SK-N-DZ (cell line): ENCODE data around the gene ZNF286A. TPM values are rescaled to one million over a fixed set of nuclear protein-coding genes. Genes with fewer than 3 reads are reported as not detected.
"Not testable (repeated sequence)": the region's sequence is repeated elsewhere in the genome, so short reads cannot be mapped to it uniquely, and the experiment has no call there.

Experiments
- DNase-seq: peaks from one replicate; pipeline ENCODE4 v3.0.0-alpha.2; 2015; ENCODE audit warnings: low spot score
- polyA plus RNA-seq, 2 experiments: library from polyadenylated mRNA; depleted of rRNA; stranded (reverse); fragments of >200 nt; gene quantifications; 2 replicates each; pipeline ENCODE4 v1.2.3, GENCODE V29; 2014

ZNF286A gene
- 103 and 110 TPM in 2 replicates for polyA plus RNA-seq (2014; cell fraction: cytosol; rRNA removed)
- 70.0 and 80.3 TPM in 2 replicates for polyA plus RNA-seq (2014; cell fraction: nucleus; rRNA removed)

- DNase-seq: peak; percentile 100
These were observed at the start of gene ZNF286A for GRCh38 chr17:15699413-15699924. ZNF286A (plus strand) TSS chr17:15699752; CDS start chr17:15700330, 578 bp downstream.

- DNase-seq: no peak
These were observed 49.6 kb upstream of the ZNF286A start for GRCh38 chr17:15649861-15650421.

- peak; percentile 35 for DNase-seq
These were observed 48.6 kb upstream of the ZNF286A start for GRCh38 chr17:15650741-15651582.

DNA sequence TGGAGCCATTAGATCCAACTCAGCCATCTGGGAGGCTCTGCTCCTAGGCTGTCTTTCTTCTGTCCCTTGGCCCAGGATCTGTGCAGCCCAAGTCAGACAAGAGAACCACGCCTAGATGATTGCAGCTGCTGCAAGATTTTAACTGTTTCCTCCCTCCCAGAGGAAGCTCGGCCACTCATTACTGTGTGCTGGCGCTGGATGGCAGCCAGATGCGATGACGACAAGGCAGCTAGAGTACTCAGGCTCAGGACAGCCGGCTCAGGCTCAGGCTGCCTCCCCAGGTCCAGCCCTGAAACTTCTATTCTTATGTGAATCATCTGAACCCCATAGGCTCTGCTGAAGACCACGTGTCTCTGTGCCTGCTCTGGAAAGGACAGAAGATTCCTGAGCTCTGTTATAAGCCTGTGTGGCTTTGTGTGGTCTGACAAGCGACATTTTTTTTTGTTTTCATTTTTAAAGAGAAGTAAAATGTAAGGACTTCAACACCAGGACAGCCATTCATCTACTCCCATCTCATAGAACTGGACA is 47.9 kb upstream of the ZNF286A start:
- DNase-seq: peak; percentile 91

DNA sequence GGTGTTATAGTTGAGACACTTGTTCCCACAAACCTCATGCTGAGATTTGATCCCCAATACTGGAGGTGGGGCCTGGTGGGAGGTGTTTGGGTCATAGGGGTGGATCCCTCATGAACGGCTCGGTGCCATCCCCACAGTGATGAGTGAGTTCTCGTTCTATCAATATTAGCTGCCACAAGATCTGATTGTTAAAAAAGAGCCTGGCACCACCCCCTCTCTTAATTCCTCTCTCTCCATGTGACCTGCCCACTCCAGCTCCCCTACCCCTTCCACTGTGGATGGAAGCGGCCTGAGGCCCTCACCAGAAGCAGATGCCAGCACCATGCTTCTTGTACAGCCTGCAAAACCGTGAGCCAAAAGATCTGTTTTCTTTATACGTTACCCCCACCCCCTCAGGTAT is 46.6 kb upstream of the ZNF286A start:
- DNase-seq: no peak

DNA sequence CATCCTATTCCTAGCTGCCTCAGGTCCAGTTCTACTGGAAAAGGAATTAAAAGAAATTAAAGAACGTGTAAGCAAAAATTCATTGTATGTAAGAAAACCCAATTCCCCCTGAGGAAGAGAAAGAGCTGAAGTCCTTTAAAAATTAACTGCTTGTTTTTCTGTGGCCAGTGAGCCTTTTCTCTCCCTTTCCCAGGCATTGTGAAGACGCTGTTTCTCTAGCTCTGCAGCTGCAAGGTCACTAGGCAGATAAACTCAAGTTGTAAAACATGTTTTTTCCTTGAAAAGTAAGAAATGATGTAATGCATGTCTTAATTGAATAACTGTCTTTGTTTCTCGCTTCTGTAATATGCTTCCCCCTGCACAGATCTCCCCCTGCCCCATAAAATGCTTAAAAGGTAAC is 45.2 kb upstream of the ZNF286A start:
- not testable (repeated sequence) for DNase-seq

GRCh38 chr17:15654886-15655561 is 44.5 kb upstream of the ZNF286A start:
- DNase-seq: no peak

GRCh38 chr17:15657868-15658267 is 41.7 kb upstream of the ZNF286A start:
- DNase-seq: no peak

DNA sequence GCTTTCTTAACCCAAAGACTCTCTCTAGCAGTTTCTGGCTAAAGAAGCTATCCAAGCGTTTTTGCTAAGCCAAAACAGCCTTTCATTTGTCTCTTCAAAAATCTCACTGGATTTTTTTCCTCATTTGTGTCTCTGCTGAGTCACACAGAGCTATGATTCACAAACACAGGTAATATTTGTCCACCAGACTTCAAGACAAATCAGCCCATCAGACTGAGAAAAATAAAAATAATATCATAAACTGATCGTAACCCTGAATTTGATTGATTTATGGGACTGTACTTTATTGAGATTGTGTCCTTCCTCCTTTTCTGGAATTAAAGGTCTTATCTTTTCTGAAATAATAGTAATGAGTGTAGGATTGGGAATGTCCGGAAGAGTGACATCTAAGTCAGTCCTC is 41.3 kb upstream of the ZNF286A start:
- no peak for DNase-seq

DNA sequence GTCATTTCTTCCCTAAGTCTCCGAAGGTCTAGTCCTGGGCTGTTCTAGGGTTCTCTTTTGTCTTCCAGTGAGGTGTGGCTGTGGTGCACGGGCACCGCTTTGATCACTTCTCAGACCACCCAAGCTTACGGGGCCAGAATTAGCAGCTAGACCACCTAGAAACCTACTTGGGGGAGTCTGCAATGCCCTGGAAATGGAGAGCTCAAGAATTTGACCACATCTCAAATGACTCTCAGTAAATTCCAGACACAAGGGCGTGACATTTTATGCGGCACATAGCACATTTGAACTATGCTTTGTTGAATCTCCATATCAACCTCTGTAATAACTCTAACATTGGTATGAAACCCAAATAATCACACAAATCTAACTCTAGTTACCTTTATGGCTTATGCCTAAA is 40.3 kb upstream of the ZNF286A start:
- no peak for DNase-seq

GRCh38 chr17:15659663-15660062 is 39.9 kb upstream of the ZNF286A start:
- DNase-seq: no peak

- DNase-seq: no peak
These were observed 39.5 kb upstream of the ZNF286A start for GRCh38 chr17:15660077-15660476.

DNA sequence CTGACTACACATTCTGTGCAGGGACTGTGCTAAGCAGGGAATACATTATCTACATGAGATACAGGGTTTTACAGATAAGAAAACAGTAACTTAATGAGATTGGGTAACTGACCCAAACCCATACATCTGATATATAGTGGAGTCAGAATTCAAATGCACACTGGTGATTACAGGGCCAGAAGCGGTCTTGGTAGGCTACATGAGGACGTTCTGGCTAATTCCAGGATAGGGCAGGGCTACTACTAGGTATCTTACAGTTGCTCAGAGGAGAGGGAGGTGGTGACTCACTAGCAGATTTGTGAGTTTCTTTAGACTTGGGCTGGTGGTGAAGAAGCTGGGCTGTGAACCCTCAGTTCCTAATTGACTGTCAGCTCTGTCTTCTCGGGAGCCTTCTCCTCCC is 36.9 kb upstream of the ZNF286A start:
- DNase-seq: no peak

DNA sequence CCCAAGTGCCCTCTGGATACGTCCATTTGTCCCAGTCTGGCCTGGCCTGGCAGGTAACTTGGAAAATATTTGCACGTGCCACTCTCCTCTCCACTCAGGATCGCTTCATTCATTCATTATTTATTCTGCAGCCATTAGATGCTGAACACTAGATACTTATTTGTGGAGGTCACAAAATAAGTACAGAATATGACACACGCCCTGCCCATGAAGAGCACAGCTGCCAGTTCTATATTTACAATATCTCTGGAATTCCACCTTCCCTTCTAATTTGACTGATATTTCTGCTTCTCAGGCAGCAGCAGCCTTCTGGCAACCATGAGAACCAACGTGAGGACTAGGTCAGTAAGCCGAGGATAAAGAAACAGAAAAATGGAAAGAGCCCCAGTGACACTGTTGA is 36.4 kb upstream of the ZNF286A start:
- no peak for DNase-seq

DNA sequence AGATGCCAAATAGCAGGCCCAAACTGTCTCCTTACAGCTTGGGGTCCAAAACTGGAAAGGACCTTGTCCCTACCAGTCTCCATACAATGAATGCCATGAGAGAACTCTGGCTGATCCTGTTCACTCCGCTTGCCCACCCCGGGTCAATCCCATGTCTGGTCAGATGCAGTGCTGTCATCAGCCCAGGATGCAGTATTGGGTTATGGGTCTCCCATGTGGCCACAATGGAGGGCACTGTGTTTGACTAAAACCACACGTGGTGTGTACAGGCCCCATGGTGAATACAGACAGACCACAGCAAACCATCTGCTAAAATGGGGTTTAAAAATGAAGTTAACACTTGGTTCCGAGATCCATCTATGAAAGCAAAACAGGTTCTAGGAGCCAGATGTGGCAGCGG is 35.9 kb upstream of the ZNF286A start:
- DNase-seq: no peak

DNA sequence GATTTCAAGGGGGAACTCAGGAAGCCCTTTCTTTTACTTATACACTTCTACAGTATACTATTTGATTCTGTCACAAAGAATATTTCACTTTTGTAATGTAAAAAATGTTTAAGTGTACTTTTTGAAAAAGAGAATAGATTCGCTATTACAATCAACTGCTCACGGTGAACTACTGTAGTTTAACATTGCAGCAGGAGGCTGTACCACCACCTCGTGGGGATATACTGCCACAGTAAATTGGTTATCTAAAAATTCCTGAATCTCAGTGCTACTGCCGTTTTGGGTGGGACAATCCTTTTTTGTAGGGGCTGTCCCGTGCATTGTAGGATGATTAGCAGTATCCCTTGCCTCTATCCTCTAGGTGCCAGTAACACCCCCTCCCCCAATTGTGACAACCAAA is 30.0 kb upstream of the ZNF286A start:
- not testable (repeated sequence) for DNase-seq

DNA sequence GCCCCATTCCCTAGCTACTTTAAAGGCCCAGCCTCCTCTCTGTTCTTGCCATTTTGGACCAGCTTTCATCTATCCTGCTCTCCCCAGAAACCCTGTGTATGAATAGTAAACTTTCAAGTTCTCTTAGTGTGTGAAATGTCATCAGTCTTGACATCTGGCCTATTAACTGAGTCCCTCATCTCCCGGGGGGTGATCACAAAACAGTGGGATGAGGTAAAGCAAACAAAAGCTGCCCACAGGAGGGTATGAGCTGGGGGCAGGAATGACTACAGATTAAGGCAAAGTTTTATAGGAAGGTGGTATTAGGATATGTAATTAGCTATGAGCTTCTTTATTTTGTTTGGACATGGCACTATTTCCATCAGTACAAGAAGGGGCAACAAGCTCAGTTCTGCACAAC is 24.9 kb upstream of the ZNF286A start:
- not testable (repeated sequence) for DNase-seq

DNA sequence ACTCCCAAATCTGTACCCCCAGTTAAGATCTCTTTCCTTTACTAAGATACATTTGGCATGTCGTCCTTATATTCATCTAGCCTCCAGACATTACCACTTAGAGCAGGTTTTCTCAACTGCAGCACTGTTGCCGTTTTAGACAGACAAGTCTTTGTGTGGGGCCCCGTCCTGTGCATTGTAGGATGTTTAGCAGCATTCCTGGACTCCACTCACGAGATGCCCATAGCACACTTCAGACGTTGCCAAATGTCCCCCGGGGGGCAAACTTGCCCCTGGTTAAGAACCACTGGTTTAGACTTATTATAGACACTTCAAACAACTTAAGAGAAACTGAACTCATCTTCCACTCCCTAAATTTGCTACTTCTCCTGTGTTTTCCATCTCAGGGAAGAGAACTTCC is 23.6 kb upstream of the ZNF286A start:
- DNase-seq: not testable (repeated sequence)

DNA sequence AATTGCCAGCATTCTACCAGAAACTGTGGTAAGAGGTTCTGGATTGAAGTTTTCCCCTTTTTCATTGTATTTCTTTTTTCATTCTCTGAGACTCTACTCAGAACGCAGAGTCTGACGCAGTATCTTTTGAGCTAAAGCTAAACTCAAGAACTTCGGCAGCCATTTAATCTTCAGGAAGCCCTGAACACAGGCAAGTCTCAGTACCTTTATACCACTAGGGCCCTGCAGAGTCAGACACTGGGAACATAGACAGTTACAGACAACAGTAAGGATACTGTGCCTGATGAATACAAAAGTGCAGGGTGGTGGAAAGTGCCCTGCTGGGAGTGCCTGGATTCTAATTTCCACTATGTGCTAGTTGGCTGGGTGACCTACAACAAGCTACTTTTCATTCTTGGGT is 16.4 kb upstream of the ZNF286A start:
- DNase-seq: not testable (repeated sequence)

GRCh38 chr17:15683824-15684478 is 15.6 kb upstream of the ZNF286A start, which contains the start of gene TRIM16:
TRIM16 (minus strand) TSS chr17:15684311; CDS start chr17:15651609, 32,702 bp downstream.
- DNase-seq: peak; percentile 68

DNA sequence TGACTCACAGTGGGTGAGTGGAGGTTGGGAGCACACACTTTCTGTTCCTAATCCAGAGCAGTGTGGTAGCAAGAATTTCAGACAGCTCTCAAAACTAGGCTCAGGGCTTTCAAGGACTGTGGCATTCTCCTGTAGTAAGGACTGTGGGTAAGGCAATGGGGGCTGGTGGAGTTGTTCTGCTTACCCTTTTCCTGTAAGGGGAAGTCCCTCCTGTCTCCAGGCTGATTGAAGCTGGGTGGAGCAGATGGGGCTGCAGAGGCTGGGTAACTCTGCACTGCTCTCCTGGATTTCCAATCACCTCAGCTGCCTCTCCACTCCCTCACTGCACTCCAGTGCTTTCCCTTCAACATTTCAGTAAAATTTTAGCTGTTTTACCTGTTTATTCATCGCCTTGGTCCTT is 12.1 kb upstream of the ZNF286A start:
- not testable (repeated sequence) for DNase-seq
